HG03095 (cell line): ENCODE data around the gene INPP4B.

ENCODE experiments used
- ATAC-seq: cut with Tn5 transposase; IDR thresholded peaks from one replicate; pipeline ENCODE4 v1.9.1; 2021; ENCODE audit warnings: moderate library complexity; ENCODE audit not compliant: unreplicated experiment

The INPP4B gene

DNA sequence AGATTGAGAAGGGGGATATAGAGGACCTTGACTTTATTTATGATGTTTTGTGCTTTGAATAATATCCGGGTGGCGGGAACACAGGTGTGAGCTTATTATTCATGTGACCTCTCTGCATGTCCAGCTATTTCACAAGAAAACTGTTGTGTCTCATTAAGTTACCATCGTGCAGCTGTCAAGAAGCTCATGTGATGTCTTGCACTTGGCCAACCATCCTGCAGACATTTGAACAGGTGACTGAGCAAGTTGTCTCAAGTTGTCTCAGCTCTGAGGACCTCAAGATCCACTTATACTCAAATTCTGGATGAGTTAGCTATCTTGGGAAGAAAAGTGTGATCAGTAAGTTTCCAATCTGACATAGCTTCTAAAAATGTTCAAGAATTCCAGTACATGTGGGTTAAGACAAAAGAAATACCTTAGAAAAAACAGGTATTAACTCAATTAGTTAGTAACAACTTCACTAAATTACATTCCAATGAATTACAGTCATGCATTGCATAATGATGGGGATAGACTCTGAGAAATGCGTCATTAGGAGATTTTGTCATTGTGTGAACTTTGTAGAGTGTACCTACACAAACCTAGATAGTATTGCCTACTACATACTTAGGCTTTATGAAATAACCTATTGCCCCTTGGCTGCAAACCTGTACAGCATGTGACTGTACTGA lies 462.2 kb downstream of the INPP4B start:
- ATAC-seq: no peak

GRCh38 chr4:142383354-142383753 lies 462.7 kb downstream of the INPP4B start:
- ATAC-seq: no peak

GRCh38 chr4:142380052-142380602 lies 466.0 kb downstream of the INPP4B start:
- no peak for ATAC-seq

DNA sequence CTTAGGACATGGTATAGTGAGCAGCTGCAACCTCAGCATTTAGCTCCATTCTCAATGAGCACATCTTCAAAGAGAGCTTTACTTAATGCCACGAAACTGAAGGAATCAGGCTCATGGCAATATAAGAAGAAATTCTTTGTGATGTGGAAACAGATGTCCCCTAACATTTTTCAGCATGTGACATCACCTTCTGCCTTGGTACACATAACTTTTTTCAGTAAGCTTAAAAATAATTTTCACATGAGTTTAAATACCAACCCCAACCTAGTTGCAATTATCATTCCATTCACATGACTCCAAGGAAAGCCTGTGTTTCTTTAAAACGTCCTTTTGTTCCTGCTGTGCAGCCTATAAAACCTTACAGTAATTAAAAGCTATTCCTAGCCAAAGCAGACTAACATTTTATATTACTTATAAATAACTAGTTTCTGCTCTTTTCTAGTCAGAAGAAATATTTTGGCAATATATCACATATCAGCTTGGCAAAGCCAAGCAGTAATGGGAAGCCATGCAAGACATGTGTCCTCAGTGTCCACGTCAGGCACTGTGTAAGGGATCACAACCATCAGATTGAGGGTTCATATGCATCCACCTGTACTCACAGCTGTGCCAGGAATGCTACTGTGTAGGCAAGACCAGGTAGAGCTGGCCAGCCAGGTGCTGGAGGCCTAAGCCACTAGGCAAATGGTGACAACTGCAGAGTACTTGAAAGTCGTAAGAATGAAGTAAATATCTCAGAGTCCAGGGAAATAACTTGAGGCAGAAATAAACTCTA lies 466.6 kb downstream of the INPP4B start:
- no peak for ATAC-seq

- ATAC-seq: no peak
Observed at GRCh38 chr4:142378179-142378578, 467.9 kb downstream of the INPP4B start.

- ATAC-seq: no peak
Observed at GRCh38 chr4:142377342-142378091, 468.6 kb downstream of the INPP4B start.

DNA sequence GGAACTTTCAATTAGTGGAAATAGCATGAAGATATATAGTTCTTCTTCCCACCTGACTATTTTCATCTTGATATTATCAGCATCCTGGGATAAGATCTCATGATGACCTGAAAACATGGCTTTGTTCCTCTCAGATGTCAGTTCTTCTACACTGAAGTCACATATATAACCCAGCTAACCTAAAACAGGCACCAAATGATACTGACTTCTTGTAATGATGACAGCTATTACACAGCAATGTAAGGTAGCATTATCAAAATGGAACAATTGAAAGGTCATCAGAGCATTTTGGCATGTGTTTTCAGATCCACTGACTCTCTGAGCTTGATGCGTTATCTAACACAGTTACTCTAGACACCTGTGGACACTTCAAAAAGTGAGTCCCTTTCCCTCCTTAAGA lies 469.9 kb downstream of the INPP4B start:
- no peak for ATAC-seq

- no peak for ATAC-seq
Observed at GRCh38 chr4:142373610-142374009, 472.5 kb downstream of the INPP4B start.

GRCh38 chr4:142372530-142373260 lies 473.4 kb downstream of the INPP4B start:
- ATAC-seq: no peak

DNA sequence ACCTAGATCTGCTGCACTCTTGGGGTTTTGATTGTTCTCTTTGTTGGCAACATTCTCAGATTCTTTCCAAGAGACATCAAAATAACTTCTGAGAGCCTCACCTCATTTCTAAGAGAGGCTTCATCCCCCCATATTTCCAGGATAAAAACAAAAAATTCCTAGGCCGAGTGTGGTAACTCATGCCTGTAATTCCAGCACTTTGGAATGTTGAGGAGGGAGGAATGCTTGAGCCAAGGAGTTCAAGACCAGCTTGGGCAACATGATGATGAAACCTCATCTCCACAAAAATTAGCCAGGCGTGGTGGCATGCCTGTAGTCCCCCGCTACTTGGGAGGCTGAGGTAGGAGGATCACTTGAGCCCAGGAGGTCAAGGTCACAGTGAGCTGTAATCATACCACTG lies 477.0 kb downstream of the INPP4B start:
- ATAC-seq: no peak

- ATAC-seq: no peak
Observed at GRCh38 chr4:142367418-142368180, 478.5 kb downstream of the INPP4B start.

DNA sequence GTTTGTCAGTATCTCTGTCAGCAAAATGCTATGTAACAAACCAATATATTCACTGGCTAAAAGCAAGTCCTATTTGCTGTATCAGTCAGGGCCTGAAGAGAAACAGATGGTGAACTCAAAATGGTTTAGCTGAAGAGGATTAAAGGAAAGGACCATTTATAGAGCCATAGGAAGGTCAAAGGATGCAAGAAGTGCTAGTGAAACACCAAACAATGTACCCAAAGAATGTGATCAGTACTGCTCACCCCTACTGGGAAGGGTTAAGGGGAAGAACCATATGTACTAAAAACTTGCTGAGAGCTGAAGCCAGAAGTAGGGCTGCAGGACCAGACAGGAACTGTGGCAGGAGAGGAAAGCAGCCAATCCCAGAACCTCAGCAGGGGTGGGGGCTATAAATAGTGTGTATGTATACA lies 479.3 kb downstream of the INPP4B start:
- ATAC-seq: no peak

DNA sequence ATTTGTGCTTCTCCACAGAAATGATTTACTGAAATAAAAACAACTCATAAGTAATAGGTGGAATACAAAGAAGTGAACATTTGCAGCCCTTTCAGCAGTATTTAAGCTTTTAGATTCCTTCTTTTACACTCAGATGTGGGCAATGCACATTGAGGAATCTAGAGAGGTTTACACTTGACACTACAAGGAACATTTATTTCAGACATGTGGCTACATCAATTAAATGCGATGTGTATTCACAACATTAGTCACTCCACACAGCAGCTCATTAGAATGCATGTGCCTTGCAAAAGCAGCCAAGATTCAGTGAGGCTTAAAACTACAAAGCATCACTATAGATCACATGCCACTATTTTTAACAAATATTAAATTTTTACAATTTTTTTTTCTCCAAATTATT lies 480.7 kb downstream of the INPP4B start:
- ATAC-seq: no peak

DNA sequence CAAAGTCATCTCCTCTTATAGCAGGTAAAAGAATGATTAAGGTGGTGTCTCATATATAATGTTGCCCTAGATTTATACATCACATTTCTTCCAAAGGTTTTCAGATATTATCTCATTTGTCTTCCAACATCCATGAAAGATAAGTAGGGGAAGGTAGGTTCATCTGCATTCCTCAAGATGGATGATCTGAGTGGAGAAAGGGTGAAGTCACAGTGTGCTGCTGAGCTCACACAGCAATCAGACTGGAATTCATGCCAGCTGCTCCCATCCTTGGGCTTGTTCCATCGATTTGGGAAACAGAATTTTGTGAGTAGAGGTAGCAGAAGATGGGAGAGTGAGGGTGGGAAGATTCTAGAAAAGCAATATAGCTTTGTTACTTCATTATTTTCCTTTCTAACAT lies 482.4 kb downstream of the INPP4B start:
- ATAC-seq: no peak

DNA sequence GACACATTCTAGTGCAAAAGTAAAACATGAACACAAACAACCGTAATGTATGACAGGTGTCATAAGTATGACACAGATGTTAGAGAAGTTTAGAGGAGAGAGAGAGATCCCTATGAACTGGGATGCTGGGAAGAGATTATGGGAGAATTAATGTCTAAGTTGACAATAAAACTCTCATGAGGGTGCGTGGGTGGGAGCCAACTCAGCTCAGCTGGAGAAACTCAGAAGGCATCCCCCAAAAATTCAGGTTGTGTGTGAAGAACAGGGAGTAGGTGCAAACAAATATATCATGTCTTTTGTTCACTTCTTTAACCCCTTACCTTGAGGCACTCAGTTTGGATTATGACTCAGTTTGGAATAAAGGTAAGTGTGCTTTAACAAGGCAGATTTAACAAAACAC lies 484.1 kb downstream of the INPP4B start:
- ATAC-seq: no peak

DNA sequence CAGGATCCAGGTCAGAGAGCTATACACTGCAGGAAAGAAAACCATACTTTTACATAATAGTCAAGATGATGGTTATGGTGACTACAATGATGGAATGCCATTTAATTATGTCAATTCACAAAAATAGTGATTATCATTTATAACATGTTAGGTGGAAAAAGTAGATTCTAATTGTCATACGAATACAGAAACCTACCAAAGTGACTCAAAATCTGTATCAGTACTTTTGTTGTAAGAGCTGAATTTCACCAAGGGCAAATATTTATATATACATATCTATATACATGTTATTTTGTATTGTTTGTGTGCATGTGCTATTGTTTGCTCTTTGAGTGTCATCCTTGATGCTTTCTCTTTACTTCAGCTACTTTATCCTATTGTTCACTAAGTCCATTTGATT lies 485.4 kb downstream of the INPP4B start:
- ATAC-seq: no peak

DNA sequence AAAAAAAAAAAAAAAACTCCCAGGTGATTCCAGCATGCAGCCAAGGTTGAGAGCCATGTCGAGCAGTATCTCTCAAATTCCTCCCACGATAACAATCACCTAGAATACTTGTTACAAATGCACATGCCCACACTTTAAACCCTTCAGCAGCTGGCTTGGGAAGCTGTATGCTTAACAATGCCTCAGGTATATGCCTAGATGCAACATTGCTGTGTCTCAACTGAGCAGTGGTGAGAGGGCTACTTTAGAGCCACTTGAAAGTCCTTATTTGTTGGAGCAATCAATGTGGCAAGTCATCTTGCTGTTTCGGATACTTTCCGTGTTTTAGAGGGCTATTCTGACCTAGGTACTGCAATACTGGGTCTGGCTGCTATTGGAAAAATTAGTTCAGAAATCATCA lies 487.4 kb downstream of the INPP4B start:
- ATAC-seq: no peak

DNA sequence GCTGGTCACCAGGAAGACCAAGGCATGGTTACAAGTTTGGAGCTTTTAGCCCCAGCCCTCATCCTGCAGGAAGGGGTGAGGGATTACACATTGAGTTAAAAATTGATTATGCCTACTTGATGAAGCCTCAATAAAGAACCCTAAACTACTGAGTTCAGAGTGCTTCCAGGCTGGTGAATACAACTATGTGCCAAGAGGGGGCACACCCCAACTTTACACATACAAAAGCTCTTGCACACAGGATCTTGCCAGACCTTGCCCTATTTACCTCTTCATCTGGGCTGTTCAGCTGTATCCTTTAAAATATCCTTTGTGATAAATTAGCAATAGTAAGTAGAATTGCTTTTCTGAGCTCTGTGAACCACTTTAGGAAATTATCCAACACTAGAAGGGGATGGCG lies 489.3 kb downstream of the INPP4B start:
- ATAC-seq: no peak

DNA sequence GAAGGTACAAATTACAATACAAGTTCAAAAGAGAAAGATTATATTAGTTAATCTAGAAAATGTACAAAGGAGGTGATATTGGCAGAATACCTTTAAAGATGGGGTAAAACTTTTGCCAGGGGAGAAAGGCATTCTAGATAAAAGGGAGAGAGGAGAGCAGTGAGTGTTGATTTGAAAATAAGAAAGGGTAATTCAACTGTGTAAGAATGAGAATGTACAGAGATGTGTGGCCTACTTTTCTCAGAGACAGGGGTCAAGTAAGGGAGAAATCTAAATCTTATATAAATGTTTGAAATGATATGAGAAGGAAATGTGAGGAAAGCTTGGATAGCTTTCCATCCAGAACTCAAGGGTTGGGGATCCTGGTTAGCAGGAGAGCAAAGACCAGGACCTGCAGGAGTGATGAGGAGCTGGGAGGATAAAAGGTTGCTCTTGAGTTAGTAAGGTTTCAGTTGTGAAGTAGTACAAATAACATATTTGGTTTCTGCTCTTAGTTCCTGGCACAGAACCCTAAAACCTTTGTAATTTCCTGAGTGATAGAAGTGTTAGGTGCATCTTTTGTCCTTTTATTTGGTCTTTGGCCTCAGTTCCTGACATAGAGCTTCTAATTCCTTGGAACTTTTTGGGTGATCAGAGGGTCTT lies 489.9 kb downstream of the INPP4B start:
- ATAC-seq: no peak
